Measurements from ENCODE around the gene TNFRSF12A. TPM values are rescaled to one million over a fixed set of nuclear protein-coding genes. Genes with fewer than 3 reads are reported as not detected.

The TNFRSF12A gene
- total RNA-seq, 6 experiments from 2014 or later, result 392 to 451 (median 429) TPM

- DNase-seq, result no peak
- Mint-ChIP-seq H3K36me3 (ENCODE audit: low read depth) (no peaks in the 10 kb centered on the region), H3K4me3 (no peak overlapping the region), H3K27ac (no peak overlapping the region), H3K4me1 (ENCODE audit: low read depth) (peaks cover 8% of the 10 kb centered on the region; the same call in 1 of the 2 replicates), H3K27me3 (ENCODE audit: insufficient read depth) (peaks cover 3% of the 10 kb centered on the region), H3K9me3 (no peaks in the 10 kb centered on the region)
- TF ChIP-seq CTCF (IDR thresholded peaks at IDR 0.05), result no peak
Measured at GRCh38 chr16:2973605-2974318, 46.4 kb upstream of the TNFRSF12A start.

DNA sequence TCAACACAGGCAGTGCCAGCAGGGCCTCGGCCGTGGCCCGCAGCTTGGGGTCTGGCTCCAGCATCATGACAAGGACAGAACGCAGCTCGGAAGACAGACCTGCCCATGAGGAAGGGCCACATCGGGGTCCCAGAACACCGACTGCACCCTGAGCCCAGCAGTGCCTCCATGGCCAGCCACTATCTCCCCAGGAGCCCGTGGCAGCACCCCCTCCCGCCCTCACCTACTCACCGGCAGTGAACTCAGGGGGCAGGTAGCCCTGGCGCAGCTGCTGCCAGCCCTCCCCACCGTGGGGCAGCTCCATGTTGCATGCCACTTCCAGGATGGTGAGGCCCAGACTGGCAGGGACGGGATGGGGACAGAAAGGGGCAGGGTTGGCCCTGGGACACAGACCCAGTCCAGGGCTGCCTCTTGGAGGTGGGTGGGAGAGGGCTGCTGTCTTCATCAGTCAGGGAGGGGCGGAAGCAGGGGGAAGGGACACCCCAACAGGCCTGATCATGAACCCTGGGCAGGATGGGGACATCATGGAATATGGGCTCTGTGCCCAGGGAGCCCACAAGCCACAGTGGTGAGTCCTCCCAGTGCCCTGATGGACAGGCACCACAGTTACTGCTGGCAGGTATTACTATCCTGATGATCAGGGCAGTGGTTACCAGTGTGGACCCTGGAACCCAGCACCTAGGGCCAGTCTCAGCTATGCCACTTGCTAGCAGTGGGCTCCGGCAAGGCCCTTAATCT lies 45.7 kb upstream of the TNFRSF12A start:
- no peaks in the 10 kb centered on the region for H3K9me3 Mint-ChIP-seq
- H3K4me1 Mint-ChIP-seq (ENCODE audit: low read depth), result peaks cover 8% of the 10 kb centered on the region; the same call in 1 of the 2 replicates
- no peak for TF ChIP-seq CTCF (IDR thresholded peaks at IDR 0.05)
- H3K36me3 Mint-ChIP-seq (ENCODE audit: low read depth), result no peaks in the 10 kb centered on the region
- H3K4me3 Mint-ChIP-seq, result no peak overlapping the region
- H3K27me3 Mint-ChIP-seq (ENCODE audit: insufficient read depth), result peaks cover 3% of the 10 kb centered on the region
- H3K27ac Mint-ChIP-seq, result no peak overlapping the region
- no peak for DNase-seq

- H3K27me3 Mint-ChIP-seq (ENCODE audit: insufficient read depth), result peaks cover 5% of the 10 kb centered on the region
- no peak for TF ChIP-seq CTCF (IDR thresholded peaks at IDR 0.05)
Measured at GRCh38 chr16:2975161-2975795, 44.9 kb upstream of the TNFRSF12A start.

DNA sequence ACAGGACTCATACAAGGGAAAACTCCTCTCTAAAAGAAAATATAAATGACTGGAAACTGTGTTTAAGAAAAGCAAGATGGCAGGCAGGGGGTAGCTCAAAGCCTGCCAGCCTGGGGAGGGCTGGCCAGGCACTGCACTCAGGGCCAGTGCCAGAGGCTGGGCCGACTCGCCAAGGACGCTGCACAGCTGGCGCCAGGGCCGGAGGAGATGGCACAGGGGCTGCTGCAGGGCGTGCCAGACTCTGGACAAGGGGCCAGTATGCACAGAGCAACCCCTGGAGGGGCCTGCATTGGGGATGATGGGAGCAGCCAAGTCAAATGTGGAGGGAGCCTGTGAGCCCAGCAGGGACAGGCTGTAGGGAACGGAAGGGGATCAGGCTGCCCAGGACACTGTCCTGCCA lies 44.0 kb upstream of the TNFRSF12A start:
- H3K27me3 Mint-ChIP-seq (ENCODE audit: insufficient read depth), result peaks cover 4% of the 10 kb centered on the region
- no peak overlapping the region for H3K27ac Mint-ChIP-seq
- peaks cover 6% of the 10 kb centered on the region; the same call in 1 of the 2 replicates for H3K4me1 Mint-ChIP-seq (ENCODE audit: low read depth)
- no peak for DNase-seq
- H3K9me3 Mint-ChIP-seq, result no peaks in the 10 kb centered on the region
- no peak overlapping the region for H3K4me3 Mint-ChIP-seq
- TF ChIP-seq CTCF (IDR thresholded peaks at IDR 0.05), result no peak
- no peaks in the 10 kb centered on the region for H3K36me3 Mint-ChIP-seq (ENCODE audit: low read depth)

More at GRCh38 chr16:2975161-2975795, 44.9 kb upstream of the TNFRSF12A start:
- H3K4me1 Mint-ChIP-seq (ENCODE audit: low read depth), result peaks cover 8% of the 10 kb centered on the region; the same call in 1 of the 2 replicates
- no peaks in the 10 kb centered on the region for H3K9me3 Mint-ChIP-seq
- H3K36me3 Mint-ChIP-seq (ENCODE audit: low read depth), result no peaks in the 10 kb centered on the region
- H3K27ac Mint-ChIP-seq, result no peak overlapping the region
- no peak for DNase-seq
- H3K4me3 Mint-ChIP-seq, result no peak overlapping the region

DNA sequence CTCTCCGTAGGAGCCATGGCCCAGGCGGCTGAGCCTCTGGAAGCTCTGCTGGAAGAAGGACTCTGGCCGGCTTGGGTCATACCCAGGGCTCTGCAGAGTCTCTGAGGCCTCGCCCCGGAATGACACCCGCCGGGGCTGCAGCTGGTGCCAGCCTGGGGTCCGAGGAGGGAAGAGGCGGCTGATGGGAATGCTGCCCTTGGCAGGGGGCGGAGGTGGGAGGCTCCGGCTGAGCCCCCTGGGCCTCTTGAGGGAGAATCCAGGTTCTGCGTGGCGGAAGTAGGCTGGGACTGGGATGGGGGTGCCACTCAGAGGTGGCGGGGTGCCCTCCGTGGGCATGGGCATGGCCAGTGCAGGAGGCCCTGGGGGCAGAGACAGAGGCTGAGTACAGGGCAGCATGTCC lies 43.5 kb upstream of the TNFRSF12A start:
- TF ChIP-seq CTCF (IDR thresholded peaks at IDR 0.05), result no peak
- H3K4me3 Mint-ChIP-seq, result no peak overlapping the region
- H3K27me3 Mint-ChIP-seq (ENCODE audit: insufficient read depth), result peaks cover 4% of the 10 kb centered on the region
- H3K36me3 Mint-ChIP-seq (ENCODE audit: low read depth), result no peaks in the 10 kb centered on the region
- no peaks in the 10 kb centered on the region for H3K9me3 Mint-ChIP-seq
- DNase-seq, result no peak
- H3K27ac Mint-ChIP-seq, result no peak overlapping the region
- H3K4me1 Mint-ChIP-seq (ENCODE audit: low read depth), result peaks cover 10% of the 10 kb centered on the region

Data from HFFc6 (cell line).